LNCaP clone FGC (cell line): ENCODE data around the gene AIG1.
"Not testable (repeated sequence)": the region's sequence is repeated elsewhere in the genome, so short reads cannot be mapped to it uniquely, and the experiment has no call there.

ENCODE experiments used
- DNase-seq: peaks from one replicate; pipeline ENCODE4 v3.0.0-alpha.2; 2011; ENCODE audit warnings: low read depth
- H3K4me3 ChIP-seq: 2 replicates; pipeline ENCODE4 v1.5.1; 2011; ENCODE audit warnings: mild to moderate bottlenecking, low read depth, low read length, control low read depth
- CTCF ChIP-seq: IDR thresholded peaks from 2 replicates; pipeline ENCODE4 v1.5.1; 2012; ENCODE audit warnings: mild to moderate bottlenecking; ENCODE audit not compliant: control insufficient read depth, insufficient read depth; ENCODE audit errors: extremely low read depth

The AIG1 gene

GRCh38 chr6:143135797-143136561 is 75.3 kb downstream of the AIG1 start:
- no peak overlapping the region for H3K4me3 ChIP-seq
- DNase-seq, result no peak
- no peak for TF ChIP-seq CTCF

GRCh38 chr6:143136647-143137046 is 76.0 kb downstream of the AIG1 start:
- no peak for DNase-seq
- no peak overlapping the region for H3K4me3 ChIP-seq
- TF ChIP-seq CTCF, result no peak

GRCh38 chr6:143139239-143139784 is 78.6 kb downstream of the AIG1 start:
- no peak for TF ChIP-seq CTCF
- no peak for DNase-seq
- H3K4me3 ChIP-seq, result no peak overlapping the region

- DNase-seq, H3K4me3 ChIP-seq: not testable (repeated sequence)
Observed at GRCh38 chr6:143139884-143140283, 79.2 kb downstream of the AIG1 start.

- no peak for DNase-seq
- no peak overlapping the region for H3K4me3 ChIP-seq
Observed at GRCh38 chr6:143140767-143141166, 80.1 kb downstream of the AIG1 start.

GRCh38 chr6:143141442-143141841 is 80.8 kb downstream of the AIG1 start:
- no peak overlapping the region for H3K4me3 ChIP-seq
- DNase-seq, result no peak
- no peak for TF ChIP-seq CTCF

More at GRCh38 chr6:143140767-143141166, 80.1 kb downstream of the AIG1 start:
- no peak for TF ChIP-seq CTCF

- TF ChIP-seq CTCF, result no peak
- no peak for DNase-seq
- H3K4me3 ChIP-seq, result no peak overlapping the region
Observed at GRCh38 chr6:143146186-143146851, 85.6 kb downstream of the AIG1 start.
